Measurements from ENCODE around the gene COL15A1.

Gene COL15A1

GRCh38 chr9:98995059-98995671 is 51.5 kb downstream of the COL15A1 start:
- DNase-seq, result no peak
- H2BK120ac ChIP-seq (ENCODE audit: insufficient read depth, low read length, poor library complexity), result no peak overlapping the region
- no peak overlapping the region for H2AK5ac ChIP-seq (ENCODE audit: low read length)
- no peaks in the 10 kb centered on the region for H3K79me1 ChIP-seq (ENCODE audit: low read length)
- no peak overlapping the region for H3K14ac ChIP-seq (ENCODE audit: low read length)
- no CpG with 5 or more reads among the region's 3 CpGs for WGBS (ENCODE audit: extremely low coverage, insufficient coverage, insufficient read length)
- H3K79me2 ChIP-seq (ENCODE audit: control insufficient read depth, insufficient read depth, low read length, poor library complexity), result no peaks in the 10 kb centered on the region
- no peak overlapping the region for H2BK12ac ChIP-seq (ENCODE audit: low read length)
- H2AFZ ChIP-seq (ENCODE audit: insufficient read depth, low read length, poor library complexity), result no peak overlapping the region
- peak overlapping the region; percentile 4 for H4K91ac ChIP-seq (ENCODE audit: low read depth, low read length)
- H3K4me2 ChIP-seq (ENCODE audit: low read length), result no peak overlapping the region
- H3K23ac ChIP-seq (ENCODE audit: low read length), result no peak overlapping the region
- H3K4me3 ChIP-seq (ENCODE audit: low read depth, low read length), result no peak overlapping the region
- H3K4me1 ChIP-seq (ENCODE audit: control insufficient read depth in 1 of 2, insufficient read depth in 2 of 2, low read length in 2 of 2), result peaks cover 5 to 8% of the 10 kb centered on the region in 2 experiments
- H3K27ac ChIP-seq (ENCODE audit: low read depth, low read length), result no peak overlapping the region
- no peak overlapping the region for H4K8ac ChIP-seq (ENCODE audit: low read depth, low read length)
- H3K9me3 ChIP-seq (ENCODE audit: insufficient read depth, low read depth, low read length), result peaks cover 10% of the 10 kb centered on the region
- no peaks in the 10 kb centered on the region for H3K36me3 ChIP-seq (ENCODE audit: control insufficient read depth in 1 of 2, insufficient read depth in 2 of 2, low read length in 2 of 2)
- H3K9ac ChIP-seq (ENCODE audit: low read length), result no peak overlapping the region
- no peaks in the 10 kb centered on the region for H3K27me3 ChIP-seq (ENCODE audit: insufficient read depth, low read length)
- no peak overlapping the region for H3K4ac ChIP-seq (ENCODE audit: low read depth, low read length)
- no peak overlapping the region for H3K18ac ChIP-seq (ENCODE audit: low read length)
- H4K12ac ChIP-seq (ENCODE audit: low read depth, low read length), result no peak overlapping the region
- no peak overlapping the region for H2BK5ac ChIP-seq (ENCODE audit: low read depth, low read length, poor library complexity)

- peaks cover 5 to 7% of the 10 kb centered on the region in 2 experiments for H3K4me1 ChIP-seq (ENCODE audit: control insufficient read depth in 1 of 2, insufficient read depth in 2 of 2, low read length in 2 of 2)
- H3K27me3 ChIP-seq (ENCODE audit: insufficient read depth, low read length), result no peaks in the 10 kb centered on the region
- H4K91ac ChIP-seq (ENCODE audit: low read depth, low read length), result no peak overlapping the region
- no peak overlapping the region for H2AFZ ChIP-seq (ENCODE audit: insufficient read depth, low read length, poor library complexity)
- H2BK12ac ChIP-seq (ENCODE audit: low read length), result no peak overlapping the region
- no peak overlapping the region for H3K9ac ChIP-seq (ENCODE audit: low read length)
- no peak overlapping the region for H3K4me2 ChIP-seq (ENCODE audit: low read length)
- H2AK5ac ChIP-seq (ENCODE audit: low read length), result no peak overlapping the region
- no peak overlapping the region for H2BK120ac ChIP-seq (ENCODE audit: insufficient read depth, low read length, poor library complexity)
- no peak overlapping the region for H3K27ac ChIP-seq (ENCODE audit: low read depth, low read length)
- no CpG with 5 or more reads among the region's 7 CpGs for WGBS (ENCODE audit: extremely low coverage, insufficient coverage, insufficient read length)
- no peak overlapping the region for H3K18ac ChIP-seq (ENCODE audit: low read length)
- DNase-seq, result no peak
- H3K14ac ChIP-seq (ENCODE audit: low read length), result no peak overlapping the region
- H3K23ac ChIP-seq (ENCODE audit: low read length), result no peak overlapping the region
- H3K9me3 ChIP-seq (ENCODE audit: insufficient read depth, low read depth, low read length), result peaks cover 8% of the 10 kb centered on the region
- no peaks in the 10 kb centered on the region for H3K36me3 ChIP-seq (ENCODE audit: control insufficient read depth in 1 of 2, insufficient read depth in 2 of 2, low read length in 2 of 2)
- H2BK5ac ChIP-seq (ENCODE audit: low read depth, low read length, poor library complexity), result no peak overlapping the region
- no peak overlapping the region for H4K8ac ChIP-seq (ENCODE audit: low read depth, low read length)
- H3K79me1 ChIP-seq (ENCODE audit: low read length), result no peaks in the 10 kb centered on the region
- H3K4ac ChIP-seq (ENCODE audit: low read depth, low read length), result no peak overlapping the region
- H4K12ac ChIP-seq (ENCODE audit: low read depth, low read length), result no peak overlapping the region
- H3K79me2 ChIP-seq (ENCODE audit: control insufficient read depth, insufficient read depth, low read length, poor library complexity), result no peaks in the 10 kb centered on the region
- H3K4me3 ChIP-seq (ENCODE audit: low read depth, low read length), result no peak overlapping the region
Measured at GRCh38 chr9:98995971-98996504, 52.3 kb downstream of the COL15A1 start.

GRCh38 chr9:98997604-98998003 is 53.9 kb downstream of the COL15A1 start:
- H3K79me1 ChIP-seq (ENCODE audit: low read length), result peaks cover 1% of the 10 kb centered on the region
- H3K4me1 ChIP-seq (ENCODE audit: control insufficient read depth in 1 of 2, insufficient read depth in 2 of 2, low read length in 2 of 2), result peaks cover 5 to 13% of the 10 kb centered on the region in 2 experiments
- H4K12ac ChIP-seq (ENCODE audit: low read depth, low read length), result no peak overlapping the region
- H3K27me3 ChIP-seq (ENCODE audit: insufficient read depth, low read length), result no peaks in the 10 kb centered on the region
- DNase-seq, result no peak
- no peak overlapping the region for H3K4ac ChIP-seq (ENCODE audit: low read depth, low read length)
- no peak overlapping the region for H3K9ac ChIP-seq (ENCODE audit: low read length)
- H3K9me3 ChIP-seq (ENCODE audit: insufficient read depth, low read depth, low read length), result peaks cover under 1% of the 10 kb centered on the region
- no CpG with 5 or more reads among the region's 4 CpGs for WGBS (ENCODE audit: extremely low coverage, insufficient coverage, insufficient read length)
- H3K79me2 ChIP-seq (ENCODE audit: control insufficient read depth, insufficient read depth, low read length, poor library complexity), result no peaks in the 10 kb centered on the region
- H3K23ac ChIP-seq (ENCODE audit: low read length), result no peak overlapping the region
- H2BK5ac ChIP-seq (ENCODE audit: low read depth, low read length, poor library complexity), result no peak overlapping the region
- H2BK12ac ChIP-seq (ENCODE audit: low read length), result no peak overlapping the region
- H3K36me3 ChIP-seq (ENCODE audit: control insufficient read depth in 1 of 2, insufficient read depth in 2 of 2, low read length in 2 of 2), result no peaks in the 10 kb centered on the region
- H3K4me3 ChIP-seq (ENCODE audit: low read depth, low read length), result no peak overlapping the region
- H3K18ac ChIP-seq (ENCODE audit: low read length), result no peak overlapping the region
- H4K8ac ChIP-seq (ENCODE audit: low read depth, low read length), result no peak overlapping the region
- H2AFZ ChIP-seq (ENCODE audit: insufficient read depth, low read length, poor library complexity), result no peak overlapping the region
- H4K91ac ChIP-seq (ENCODE audit: low read depth, low read length), result no peak overlapping the region
- H3K14ac ChIP-seq (ENCODE audit: low read length), result no peak overlapping the region
- H2AK5ac ChIP-seq (ENCODE audit: low read length), result no peak overlapping the region
- no peak overlapping the region for H3K4me2 ChIP-seq (ENCODE audit: low read length)
- no peak overlapping the region for H2BK120ac ChIP-seq (ENCODE audit: insufficient read depth, low read length, poor library complexity)
- H3K27ac ChIP-seq (ENCODE audit: low read depth, low read length), result no peak overlapping the region

- WGBS (ENCODE audit: extremely low coverage, insufficient coverage, insufficient read length), result no CpG with 5 or more reads among the region's 19 CpGs
- Histone ChIP-seq H4K12ac (ENCODE audit: low read depth, low read length) (no peak overlapping the region), H3K4me3 (ENCODE audit: low read depth, low read length) (no peak overlapping the region), H2BK5ac (ENCODE audit: low read depth, low read length, poor library complexity) (no peak overlapping the region), H3K79me2 (ENCODE audit: control insufficient read depth, insufficient read depth, low read length, poor library complexity) (no peaks in the 10 kb centered on the region), H3K9ac (ENCODE audit: low read length) (no peak overlapping the region), H3K27ac (ENCODE audit: low read depth, low read length) (no peak overlapping the region), H2BK12ac (ENCODE audit: low read length) (no peak overlapping the region), H4K91ac (ENCODE audit: low read depth, low read length) (no peak overlapping the region), H2AFZ (ENCODE audit: insufficient read depth, low read length, poor library complexity) (no peak overlapping the region), H3K18ac (ENCODE audit: low read length) (no peak overlapping the region), H3K79me1 (ENCODE audit: low read length) (peaks cover 1% of the 10 kb centered on the region), H3K4me2 (ENCODE audit: low read length) (no peak overlapping the region), H3K27me3 (ENCODE audit: insufficient read depth, low read length) (no peaks in the 10 kb centered on the region), H2AK5ac (ENCODE audit: low read length) (no peak overlapping the region), H3K36me3 (ENCODE audit: control insufficient read depth in 1 of 2, insufficient read depth in 2 of 2, low read length in 2 of 2) (no peaks in the 10 kb centered on the region), H2BK120ac (ENCODE audit: insufficient read depth, low read length, poor library complexity) (no peak overlapping the region), H3K4me1 (ENCODE audit: control insufficient read depth in 1 of 2, insufficient read depth in 2 of 2, low read length in 2 of 2) (peaks cover 1 to 15% of the 10 kb centered on the region in 2 experiments), H3K23ac (ENCODE audit: low read length) (no peak overlapping the region), H4K8ac (ENCODE audit: low read depth, low read length) (no peak overlapping the region), H3K9me3 (ENCODE audit: insufficient read depth, low read depth, low read length) (no peaks in the 10 kb centered on the region), H3K4ac (ENCODE audit: low read depth, low read length) (no peak overlapping the region), H3K14ac (ENCODE audit: low read length) (no peak overlapping the region)
- peak; percentile 46 to 78 for DNase-seq
Measured at GRCh38 chr9:98998441-98999151, 54.9 kb downstream of the COL15A1 start.

Data from trophoblast cell (in vitro differentiated cells and primary cell).